HPDE6-E6E7 (cell line): ENCODE measurements around the gene ZNF723.
"Not testable (repeated sequence)": the region's sequence is repeated elsewhere in the genome, so short reads cannot be mapped to it uniquely, and the experiment has no call there.

Source experiments
- DNase-seq: peaks from one replicate; pipeline ENCODE4 v3.0.0; 2011; ENCODE audit warnings: missing footprints; ENCODE audit errors: extremely low spot score

ZNF723 gene

DNA sequence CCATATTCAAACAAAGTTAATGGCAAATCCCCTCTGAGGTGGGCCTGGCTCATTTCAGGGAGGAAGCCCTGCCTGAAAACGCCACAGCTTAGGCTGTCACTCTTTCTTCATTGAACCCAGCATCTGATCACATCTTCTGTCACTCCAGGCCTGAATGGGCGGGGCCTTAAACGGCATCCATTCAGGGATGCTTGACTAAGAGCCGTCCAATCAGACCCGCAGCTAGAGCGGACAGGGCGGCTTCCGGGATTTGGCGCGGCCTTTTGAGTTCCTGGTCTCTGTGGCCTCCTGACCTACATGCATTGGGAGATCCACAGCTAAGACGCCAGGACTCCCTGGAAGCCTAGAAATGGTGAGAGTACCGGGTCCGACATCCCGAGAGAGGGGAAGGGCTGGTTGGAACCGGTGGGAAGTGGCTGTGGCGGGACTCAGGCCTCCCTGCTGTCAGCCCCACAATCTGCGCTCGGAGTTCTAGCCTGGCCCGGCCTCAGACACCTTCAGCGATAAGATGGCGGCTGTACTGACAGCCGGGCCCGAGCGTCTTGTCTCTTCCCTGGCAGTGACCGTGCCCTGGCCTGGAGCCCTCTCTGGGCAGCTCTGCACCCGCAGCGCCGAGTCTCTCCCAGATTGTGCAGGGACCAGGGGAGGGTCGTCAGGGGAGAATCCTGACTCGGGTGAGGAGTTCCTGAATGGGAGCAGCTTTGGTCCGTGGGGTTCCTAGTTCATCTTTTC, at the start of gene ZNF723:
Gene ZNF723, plus strand, starts transcription at position 261 of the 732 bp plus-strand sequence. Its CDS starts 89 bp downstream, at position 350.
- DNase-seq = no peak

DNA sequence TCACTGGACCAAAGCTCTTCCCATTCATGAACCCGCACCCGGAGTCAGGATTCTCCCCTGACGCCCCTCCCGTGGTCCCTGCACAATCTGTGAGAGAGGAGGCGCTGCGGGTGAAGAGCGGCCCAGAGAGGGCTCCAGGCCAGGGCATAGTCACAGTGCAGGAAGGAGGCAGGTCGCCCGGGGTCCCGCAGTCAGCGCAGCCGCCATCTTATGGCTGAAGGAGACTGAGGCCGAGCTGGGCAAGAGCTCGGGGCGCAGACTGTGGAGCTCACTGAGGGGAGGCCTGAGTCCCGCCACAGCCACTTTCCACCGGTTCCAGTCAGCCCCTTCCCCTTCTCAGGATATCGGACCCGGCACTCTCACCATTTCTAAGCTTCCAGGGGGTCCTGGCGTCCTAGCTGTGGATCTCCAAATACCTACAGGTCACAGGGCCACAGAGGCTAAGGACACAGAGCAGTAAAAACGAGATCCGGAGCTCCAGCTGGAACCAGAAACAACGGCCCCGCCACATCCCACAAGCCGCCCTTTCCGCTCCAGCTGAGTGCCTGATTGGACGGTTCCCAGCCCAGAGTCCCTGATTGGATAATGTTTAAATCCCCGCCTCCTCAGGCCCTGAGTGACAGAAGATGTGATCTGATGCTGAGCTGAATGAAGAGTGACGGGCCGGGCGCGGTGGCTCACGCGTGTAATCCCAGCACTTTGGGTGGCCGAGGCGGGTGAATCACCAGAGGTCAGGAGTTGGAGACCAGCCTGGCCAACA, 48.3 kb upstream of the ZNF723 start, which contains the start of gene ZNF99:
Gene ZNF99, minus strand, starts transcription at position 501 of the 760 bp plus-strand sequence. Its CDS starts 135 bp downstream, at position 366.
- DNase-seq = no peak

DNA sequence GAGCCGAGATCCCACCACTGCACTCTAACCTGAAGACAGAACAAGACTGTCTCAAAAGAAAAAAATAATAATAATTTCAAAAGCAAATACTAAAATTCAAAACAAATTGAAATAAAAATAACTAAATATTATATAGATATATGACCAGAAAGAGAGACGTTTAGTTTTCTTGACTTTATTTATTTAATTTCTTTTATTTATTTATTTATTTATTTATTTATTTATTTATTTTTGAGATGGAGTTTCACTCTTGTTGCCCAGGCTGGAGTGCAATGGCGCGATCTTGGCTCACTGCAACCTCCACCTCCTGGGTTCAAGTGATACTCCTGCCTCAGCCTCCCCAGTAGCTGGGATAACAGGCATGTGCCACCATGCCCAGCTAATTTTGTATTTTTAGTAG, 39.2 kb upstream of the ZNF723 start:
- not testable (repeated sequence) for DNase-seq

DNA sequence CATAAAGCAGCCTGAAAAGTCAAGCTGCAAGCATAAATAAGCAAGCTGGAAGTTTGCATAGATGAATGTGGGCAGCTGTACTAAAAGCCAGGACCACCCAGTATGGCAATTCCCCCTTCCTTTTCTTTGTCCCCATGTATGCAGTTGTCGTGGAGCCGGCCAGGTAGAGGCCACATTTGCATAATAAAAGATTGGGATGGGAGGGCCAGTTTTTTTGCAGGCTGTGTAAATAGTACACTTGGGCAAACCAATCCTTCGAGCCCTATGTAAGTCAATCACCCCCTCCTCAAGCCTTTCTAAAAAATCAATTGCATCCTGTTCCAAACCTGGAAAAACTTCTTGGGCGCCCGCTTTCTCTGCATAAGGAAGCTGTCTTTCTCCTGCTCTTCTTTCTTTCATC, 35.1 kb upstream of the ZNF723 start:
- DNase-seq = no peak

DNA sequence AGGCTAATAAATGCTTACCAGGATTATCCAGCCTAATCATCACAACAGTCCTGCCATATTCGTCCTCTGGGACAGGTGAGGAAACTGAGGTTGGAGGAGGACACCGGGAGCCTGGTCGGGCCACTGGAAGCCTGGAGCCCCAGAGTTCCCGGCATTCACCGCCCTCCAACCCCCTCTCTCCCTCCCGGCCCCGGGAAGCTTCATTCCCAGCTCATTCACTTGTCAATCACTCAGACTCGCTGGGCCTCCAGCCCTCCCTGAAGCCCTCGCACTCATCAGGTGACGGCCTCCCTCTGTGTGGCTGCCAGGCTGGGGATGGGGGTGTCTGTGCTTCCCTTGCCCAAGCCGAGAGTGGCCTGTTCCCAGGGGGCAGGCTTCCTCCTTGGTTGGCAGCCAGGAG, 25.7 kb upstream of the ZNF723 start:
- DNase-seq = no peak

DNA sequence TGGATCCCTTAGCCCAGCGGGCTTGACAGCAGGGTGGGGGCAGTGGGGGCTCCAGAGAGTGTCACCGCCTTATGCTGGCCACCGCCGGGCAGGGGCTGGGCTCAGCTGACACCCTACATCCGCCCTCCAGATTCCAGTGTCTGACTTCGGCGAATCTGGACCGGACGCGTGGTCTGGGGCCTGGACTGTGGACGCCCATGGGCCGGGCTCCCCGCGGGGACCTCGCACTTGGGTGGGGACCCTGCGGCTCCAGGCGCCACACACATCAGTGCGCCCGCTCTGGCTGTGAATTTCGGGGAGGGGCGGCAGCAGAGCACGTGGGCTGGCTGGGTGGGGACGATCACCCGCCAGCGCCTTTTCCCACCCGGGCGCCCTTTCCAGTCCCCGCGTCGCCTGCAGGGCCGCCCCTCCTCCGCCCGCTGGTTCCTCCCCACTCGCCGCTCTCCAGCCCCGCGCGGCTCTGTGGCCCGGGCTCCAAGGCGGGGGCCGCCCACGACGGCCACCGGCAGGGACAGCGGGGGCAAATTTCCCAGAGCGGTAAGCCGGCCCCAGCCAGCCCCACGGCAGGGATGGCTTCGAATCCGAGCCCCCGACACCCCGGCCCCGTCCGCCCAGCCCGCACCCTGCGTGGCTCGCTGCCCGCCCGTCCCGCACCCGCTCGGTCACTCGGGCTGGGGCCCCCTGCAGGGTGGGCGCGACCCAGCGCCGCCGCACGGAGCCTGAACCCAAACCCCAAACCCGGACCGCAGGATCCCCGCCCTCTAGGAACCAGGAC, 24.8 kb upstream of the ZNF723 start:
- DNase-seq = no peak

DNA sequence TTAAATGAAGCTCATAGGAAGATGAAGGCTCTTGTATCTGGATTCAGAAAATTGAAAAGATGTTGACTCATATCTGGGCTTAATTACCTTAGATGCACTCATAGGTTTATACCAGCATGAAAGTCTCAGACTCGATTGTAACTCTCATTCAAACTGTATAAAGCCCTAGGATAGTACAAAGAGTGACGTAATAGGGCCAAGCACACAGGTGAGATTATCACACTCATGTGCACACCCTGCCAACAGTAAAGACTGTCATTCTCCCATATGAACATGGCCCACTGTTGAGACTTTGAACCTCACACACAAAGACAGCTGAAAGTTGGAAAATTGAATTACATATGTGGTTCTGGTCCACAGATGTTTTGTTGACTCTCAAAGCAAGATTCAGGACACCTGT, 18.0 kb upstream of the ZNF723 start:
- no peak for DNase-seq

GRCh38 chr19:22831211-22831610, 880 bp upstream of the ZNF723 start:
- no peak for DNase-seq

DNA sequence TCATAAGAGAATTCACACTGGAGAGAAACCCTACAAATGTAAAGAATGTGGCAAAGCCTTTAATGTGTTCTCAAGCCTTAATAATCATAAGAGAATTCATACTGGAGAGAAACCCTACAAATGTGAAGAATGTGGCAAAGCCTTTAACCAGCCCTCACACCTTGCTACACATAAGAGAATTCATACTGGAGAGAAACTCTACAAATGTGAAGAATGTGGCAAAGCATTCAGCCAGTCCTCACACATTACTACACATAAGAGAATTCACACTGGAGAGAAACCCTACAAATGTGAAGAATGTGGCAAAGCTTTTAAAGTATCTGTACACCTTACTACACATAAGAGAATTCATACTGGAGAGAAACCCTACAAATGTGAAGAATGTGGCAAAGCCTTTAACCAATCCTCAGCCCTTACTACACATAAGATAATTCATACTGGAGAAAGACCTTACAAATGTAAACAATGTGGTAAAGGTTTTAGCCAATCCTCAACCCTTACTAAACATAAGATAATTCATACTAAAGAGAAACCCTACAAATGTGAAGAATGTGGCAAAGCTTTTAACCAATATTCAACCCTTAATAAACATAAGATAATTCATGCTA, 25.7 kb downstream of the ZNF723 start:
- not testable (repeated sequence) for DNase-seq

DNA sequence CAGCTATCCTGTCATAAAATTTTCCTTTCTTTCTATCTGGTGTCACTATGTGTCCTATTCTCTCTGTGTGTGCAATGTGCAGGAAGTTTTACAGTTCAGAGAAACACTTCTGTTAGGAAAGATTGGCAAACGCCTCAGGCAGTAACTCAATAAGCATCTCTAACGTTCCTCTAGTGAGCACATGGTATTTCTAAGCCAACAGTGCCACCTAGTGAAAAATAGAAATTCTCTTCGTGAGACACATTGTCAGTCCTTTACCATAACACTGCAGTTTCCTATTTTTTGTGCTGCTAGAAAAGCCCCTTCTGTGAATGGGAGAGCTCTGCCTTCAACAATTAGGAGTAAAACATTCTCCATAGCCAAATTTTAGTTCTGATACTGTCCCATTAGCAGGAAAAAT, 50.7 kb downstream of the ZNF723 start:
- DNase-seq = no peak

DNA sequence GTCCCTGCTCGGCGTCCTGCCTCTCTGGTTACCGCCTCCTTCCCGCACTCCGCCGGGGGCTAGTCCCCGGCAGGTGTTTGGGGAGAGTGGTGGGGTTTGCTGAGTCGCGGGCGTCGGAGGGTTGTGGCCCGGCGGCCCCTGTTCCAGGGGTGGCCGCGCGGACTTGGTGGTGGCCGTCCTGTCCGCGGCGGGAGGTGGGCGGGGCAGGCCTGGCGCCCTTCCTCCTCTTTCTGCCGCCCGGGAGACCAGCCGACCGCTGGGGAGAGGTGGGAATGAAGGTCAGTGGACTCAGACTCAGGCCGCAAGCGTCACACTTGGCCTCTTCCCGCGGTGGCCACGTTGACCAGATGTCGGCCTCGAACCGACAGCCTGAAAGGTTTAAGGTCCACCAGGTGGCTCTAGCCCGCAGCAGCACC, 61.8 kb downstream of the ZNF723 start:
- DNase-seq = no peak

- no peak for DNase-seq
Observed at GRCh38 chr19:22901431-22902130, 69.5 kb downstream of the ZNF723 start.
